ENCODE measurements around the gene PDE7B. TPM values are rescaled to one million over a fixed set of nuclear protein-coding genes. Genes with fewer than 3 reads are reported as not detected.

The PDE7B gene
- total RNA-seq, 1 experiment from 2014 or later = not detected

DNA sequence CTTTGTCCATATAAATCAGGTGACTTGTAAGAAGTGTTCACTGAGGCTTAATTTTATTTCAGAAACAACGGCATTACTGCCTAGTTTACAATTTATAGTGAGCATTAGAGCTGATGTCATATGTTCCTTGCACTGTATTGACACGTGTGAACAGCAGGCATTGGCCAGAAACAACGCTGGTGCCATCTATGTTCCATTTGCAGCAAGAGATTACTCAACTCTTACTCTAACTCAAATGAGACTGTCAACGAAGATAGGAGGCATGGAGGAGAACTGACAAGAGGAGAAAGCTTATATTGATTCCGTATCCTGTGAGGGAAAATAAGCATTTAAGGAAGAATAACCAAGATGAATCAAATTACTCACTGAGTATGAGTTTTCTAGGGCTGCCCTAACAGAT lies 350.2 kb downstream of the PDE7B start:
- DNase-seq (ENCODE audit: low spot score) (no peak), ATAC-seq (no peak)
- no peak overlapping the region for H3K27ac Mint-ChIP-seq
- ChIA-PET POLR2A (no interaction called here), CTCF (interaction anchor here (0.5 to 1.7 kb wide), 5 partner anchors 7 to 730 kb away, joined by 4 to 7 read pairs (median 4); no protein-coding TSS in a partner anchor)
- TF ChIP-seq, protein P1, sequence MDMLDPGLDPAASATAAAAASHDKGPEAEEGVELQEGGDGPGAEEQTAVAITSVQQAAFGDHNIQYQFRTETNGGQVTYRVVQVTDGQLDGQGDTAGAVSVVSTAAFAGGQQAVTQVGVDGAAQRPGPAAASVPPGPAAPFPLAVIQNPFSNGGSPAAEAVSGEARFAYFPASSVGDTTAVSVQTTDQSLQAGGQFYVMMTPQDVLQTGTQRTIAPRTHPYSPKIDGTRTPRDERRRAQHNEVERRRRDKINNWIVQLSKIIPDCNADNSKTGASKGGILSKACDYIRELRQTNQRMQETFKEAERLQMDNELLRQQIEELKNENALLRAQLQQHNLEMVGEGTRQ (CRISPR knock-in tag; IDR thresholded peaks at IDR 0.05) = no peak
- TF ChIP-seq, protein P2, sequence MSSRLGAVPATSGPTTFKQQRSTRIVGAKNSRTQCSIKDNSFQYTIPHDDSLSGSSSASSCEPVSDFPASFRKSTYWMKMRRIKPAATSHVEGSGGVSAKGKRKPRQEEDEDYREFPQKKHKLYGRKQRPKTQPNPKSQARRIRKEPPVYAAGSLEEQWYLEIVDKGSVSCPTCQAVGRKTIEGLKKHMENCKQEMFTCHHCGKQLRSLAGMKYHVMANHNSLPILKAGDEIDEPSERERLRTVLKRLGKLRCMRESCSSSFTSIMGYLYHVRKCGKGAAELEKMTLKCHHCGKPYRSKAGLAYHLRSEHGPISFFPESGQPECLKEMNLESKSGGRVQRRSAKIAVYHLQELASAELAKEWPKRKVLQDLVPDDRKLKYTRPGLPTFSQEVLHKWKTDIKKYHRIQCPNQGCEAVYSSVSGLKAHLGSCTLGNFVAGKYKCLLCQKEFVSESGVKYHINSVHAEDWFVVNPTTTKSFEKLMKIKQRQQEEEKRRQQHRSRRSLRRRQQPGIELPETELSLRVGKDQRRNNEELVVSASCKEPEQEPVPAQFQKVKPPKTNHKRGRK (CRISPR knock-in tag; IDR thresholded peaks at IDR 0.05; ENCODE audit: borderline replicate concordance) = no peak
- TF ChIP-seq NFYB (CRISPR knock-in tag; conservative IDR thresholded peaks at IDR 0.05; ENCODE audit: low read depth) (no peak), SMAD4 (CRISPR knock-in tag; IDR thresholded peaks at IDR 0.05) (no peak)
- TF ChIP-seq, protein P3, sequence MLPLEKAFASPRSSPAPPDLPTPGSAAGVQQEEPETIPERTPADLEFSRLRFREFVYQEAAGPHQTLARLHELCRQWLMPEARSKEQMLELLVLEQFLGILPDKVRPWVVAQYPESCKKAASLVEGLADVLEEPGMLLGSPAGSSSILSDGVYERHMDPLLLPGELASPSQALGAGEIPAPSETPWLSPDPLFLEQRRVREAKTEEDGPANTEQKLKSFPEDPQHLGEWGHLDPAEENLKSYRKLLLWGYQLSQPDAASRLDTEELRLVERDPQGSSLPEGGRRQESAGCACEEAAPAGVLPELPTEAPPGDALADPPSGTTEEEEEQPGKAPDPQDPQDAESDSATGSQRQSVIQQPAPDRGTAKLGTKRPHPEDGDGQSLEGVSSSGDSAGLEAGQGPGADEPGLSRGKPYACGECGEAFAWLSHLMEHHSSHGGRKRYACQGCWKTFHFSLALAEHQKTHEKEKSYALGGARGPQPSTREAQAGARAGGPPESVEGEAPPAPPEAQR (CRISPR knock-in tag; IDR thresholded peaks at IDR 0.05) = no peak
- TF ChIP-seq, protein P4, sequence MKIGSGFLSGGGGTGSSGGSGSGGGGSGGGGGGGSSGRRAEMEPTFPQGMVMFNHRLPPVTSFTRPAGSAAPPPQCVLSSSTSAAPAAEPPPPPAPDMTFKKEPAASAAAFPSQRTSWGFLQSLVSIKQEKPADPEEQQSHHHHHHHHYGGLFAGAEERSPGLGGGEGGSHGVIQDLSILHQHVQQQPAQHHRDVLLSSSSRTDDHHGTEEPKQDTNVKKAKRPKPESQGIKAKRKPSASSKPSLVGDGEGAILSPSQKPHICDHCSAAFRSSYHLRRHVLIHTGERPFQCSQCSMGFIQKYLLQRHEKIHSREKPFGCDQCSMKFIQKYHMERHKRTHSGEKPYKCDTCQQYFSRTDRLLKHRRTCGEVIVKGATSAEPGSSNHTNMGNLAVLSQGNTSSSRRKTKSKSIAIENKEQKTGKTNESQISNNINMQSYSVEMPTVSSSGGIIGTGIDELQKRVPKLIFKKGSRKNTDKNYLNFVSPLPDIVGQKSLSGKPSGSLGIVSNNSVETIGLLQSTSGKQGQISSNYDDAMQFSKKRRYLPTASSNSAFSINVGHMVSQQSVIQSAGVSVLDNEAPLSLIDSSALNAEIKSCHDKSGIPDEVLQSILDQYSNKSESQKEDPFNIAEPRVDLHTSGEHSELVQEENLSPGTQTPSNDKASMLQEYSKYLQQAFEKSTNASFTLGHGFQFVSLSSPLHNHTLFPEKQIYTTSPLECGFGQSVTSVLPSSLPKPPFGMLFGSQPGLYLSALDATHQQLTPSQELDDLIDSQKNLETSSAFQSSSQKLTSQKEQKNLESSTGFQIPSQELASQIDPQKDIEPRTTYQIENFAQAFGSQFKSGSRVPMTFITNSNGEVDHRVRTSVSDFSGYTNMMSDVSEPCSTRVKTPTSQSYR (CRISPR knock-in tag; IDR thresholded peaks at IDR 0.05) = no peak
- TF ChIP-seq, protein P5, sequence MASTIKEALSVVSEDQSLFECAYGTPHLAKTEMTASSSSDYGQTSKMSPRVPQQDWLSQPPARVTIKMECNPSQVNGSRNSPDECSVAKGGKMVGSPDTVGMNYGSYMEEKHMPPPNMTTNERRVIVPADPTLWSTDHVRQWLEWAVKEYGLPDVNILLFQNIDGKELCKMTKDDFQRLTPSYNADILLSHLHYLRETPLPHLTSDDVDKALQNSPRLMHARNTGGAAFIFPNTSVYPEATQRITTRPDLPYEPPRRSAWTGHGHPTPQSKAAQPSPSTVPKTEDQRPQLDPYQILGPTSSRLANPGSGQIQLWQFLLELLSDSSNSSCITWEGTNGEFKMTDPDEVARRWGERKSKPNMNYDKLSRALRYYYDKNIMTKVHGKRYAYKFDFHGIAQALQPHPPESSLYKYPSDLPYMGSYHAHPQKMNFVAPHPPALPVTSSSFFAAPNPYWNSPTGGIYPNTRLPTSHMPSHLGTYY (CRISPR knock-in tag; IDR thresholded peaks at IDR 0.05) = no peak
- TF ChIP-seq, protein P6, sequence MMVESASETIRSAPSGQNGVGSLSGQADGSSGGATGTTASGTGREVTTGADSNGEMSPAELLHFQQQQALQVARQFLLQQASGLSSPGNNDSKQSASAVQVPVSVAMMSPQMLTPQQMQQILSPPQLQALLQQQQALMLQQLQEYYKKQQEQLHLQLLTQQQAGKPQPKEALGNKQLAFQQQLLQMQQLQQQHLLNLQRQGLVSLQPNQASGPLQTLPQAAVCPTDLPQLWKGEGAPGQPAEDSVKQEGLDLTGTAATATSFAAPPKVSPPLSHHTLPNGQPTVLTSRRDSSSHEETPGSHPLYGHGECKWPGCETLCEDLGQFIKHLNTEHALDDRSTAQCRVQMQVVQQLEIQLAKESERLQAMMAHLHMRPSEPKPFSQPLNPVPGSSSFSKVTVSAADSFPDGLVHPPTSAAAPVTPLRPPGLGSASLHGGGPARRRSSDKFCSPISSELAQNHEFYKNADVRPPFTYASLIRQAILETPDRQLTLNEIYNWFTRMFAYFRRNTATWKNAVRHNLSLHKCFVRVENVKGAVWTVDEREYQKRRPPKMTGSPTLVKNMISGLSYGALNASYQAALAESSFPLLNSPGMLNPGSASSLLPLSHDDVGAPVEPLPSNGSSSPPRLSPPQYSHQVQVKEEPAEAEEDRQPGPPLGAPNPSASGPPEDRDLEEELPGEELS (CRISPR knock-in tag; IDR thresholded peaks at IDR 0.05) = no peak
- TF ChIP-seq, protein P7, sequence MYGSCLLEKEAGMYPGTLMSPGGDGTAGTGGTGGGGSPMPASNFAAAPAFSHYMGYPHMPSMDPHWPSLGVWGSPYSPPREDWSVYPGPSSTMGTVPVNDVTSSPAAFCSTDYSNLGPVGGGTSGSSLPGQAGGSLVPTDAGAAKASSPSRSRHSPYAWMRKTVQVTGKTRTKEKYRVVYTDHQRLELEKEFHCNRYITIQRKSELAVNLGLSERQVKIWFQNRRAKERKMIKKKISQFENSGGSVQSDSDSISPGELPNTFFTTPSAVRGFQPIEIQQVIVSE (CRISPR knock-in tag; IDR thresholded peaks at IDR 0.05; ENCODE audit: borderline replicate concordance) = no peak
- TF ChIP-seq, protein P8, sequence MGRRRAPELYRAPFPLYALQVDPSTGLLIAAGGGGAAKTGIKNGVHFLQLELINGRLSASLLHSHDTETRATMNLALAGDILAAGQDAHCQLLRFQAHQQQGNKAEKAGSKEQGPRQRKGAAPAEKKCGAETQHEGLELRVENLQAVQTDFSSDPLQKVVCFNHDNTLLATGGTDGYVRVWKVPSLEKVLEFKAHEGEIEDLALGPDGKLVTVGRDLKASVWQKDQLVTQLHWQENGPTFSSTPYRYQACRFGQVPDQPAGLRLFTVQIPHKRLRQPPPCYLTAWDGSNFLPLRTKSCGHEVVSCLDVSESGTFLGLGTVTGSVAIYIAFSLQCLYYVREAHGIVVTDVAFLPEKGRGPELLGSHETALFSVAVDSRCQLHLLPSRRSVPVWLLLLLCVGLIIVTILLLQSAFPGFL (CRISPR knock-in tag; IDR thresholded peaks at IDR 0.05; ENCODE audit: borderline replicate concordance) = no peak
- no peaks in the 10 kb centered on the region for H3K9me3 Mint-ChIP-seq
- H3K4me1 Mint-ChIP-seq = no peaks in the 10 kb centered on the region
- no peaks in the 10 kb centered on the region for H3K27me3 Mint-ChIP-seq (ENCODE audit: low read depth)
- no peak overlapping the region for H3K4me3 Mint-ChIP-seq
- H3K36me3 Mint-ChIP-seq = no peaks in the 10 kb centered on the region

DNA sequence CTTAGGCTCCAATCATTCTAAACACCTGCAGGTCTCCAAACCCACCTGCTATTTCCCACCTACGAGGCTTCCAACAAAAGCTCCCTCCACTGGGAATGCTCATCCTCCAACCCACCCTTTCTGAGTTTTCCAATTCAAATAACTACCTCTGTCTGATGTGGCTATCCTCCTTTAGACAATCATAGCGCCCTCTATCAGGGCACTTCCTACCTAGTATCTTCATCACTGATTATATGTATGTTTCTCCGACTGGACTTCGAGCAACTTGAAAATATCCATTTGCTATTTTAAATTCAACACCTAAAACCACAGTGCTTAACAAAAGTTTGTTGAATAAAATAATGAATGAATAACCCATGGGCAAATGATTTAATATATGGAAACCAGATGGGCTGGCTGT lies 357.3 kb downstream of the PDE7B start:
- no peaks in the 10 kb centered on the region for H3K27me3 Mint-ChIP-seq (ENCODE audit: low read depth)
- H3K36me3 Mint-ChIP-seq = no peaks in the 10 kb centered on the region
- no peak overlapping the region for H3K27ac Mint-ChIP-seq
- POLR2A ChIA-PET = no interaction called here
- CTCF ChIA-PET = no interaction called here
- no peaks in the 10 kb centered on the region; the same call in 1 of the 2 replicates for H3K9me3 Mint-ChIP-seq
- no peaks in the 10 kb centered on the region for H3K4me1 Mint-ChIP-seq
- H3K4me3 Mint-ChIP-seq = no peak overlapping the region
- peak; percentile 39; the same call in 1 of the 2 replicates for ATAC-seq
- DNase-seq (ENCODE audit: low spot score) = no peak
- TF ChIP-seq NR2C2 (CRISPR knock-in tag; IDR thresholded peaks at IDR 0.05) (no peak), ESRRA (CRISPR knock-in tag; IDR thresholded peaks at IDR 0.05; ENCODE audit: borderline replicate concordance) (no peak), TEAD1 (CRISPR knock-in tag; IDR thresholded peaks at IDR 0.05) (no peak), NFYB (CRISPR knock-in tag; conservative IDR thresholded peaks at IDR 0.05; ENCODE audit: low read depth) (no peak), FOXJ3 (CRISPR knock-in tag; IDR thresholded peaks at IDR 0.05; ENCODE audit: borderline replicate concordance) (no peak)
- TF ChIP-seq, protein P9, sequence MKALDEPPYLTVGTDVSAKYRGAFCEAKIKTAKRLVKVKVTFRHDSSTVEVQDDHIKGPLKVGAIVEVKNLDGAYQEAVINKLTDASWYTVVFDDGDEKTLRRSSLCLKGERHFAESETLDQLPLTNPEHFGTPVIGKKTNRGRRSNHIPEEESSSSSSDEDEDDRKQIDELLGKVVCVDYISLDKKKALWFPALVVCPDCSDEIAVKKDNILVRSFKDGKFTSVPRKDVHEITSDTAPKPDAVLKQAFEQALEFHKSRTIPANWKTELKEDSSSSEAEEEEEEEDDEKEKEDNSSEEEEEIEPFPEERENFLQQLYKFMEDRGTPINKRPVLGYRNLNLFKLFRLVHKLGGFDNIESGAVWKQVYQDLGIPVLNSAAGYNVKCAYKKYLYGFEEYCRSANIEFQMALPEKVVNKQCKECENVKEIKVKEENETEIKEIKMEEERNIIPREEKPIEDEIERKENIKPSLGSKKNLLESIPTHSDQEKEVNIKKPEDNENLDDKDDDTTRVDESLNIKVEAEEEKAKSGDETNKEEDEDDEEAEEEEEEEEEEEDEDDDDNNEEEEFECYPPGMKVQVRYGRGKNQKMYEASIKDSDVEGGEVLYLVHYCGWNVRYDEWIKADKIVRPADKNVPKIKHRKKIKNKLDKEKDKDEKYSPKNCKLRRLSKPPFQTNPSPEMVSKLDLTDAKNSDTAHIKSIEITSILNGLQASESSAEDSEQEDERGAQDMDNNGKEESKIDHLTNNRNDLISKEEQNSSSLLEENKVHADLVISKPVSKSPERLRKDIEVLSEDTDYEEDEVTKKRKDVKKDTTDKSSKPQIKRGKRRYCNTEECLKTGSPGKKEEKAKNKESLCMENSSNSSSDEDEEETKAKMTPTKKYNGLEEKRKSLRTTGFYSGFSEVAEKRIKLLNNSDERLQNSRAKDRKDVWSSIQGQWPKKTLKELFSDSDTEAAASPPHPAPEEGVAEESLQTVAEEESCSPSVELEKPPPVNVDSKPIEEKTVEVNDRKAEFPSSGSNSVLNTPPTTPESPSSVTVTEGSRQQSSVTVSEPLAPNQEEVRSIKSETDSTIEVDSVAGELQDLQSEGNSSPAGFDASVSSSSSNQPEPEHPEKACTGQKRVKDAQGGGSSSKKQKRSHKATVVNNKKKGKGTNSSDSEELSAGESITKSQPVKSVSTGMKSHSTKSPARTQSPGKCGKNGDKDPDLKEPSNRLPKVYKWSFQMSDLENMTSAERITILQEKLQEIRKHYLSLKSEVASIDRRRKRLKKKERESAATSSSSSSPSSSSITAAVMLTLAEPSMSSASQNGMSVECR (CRISPR knock-in tag; IDR thresholded peaks at IDR 0.05; ENCODE audit: borderline replicate concordance) = no peak
- TF ChIP-seq, protein P10, sequence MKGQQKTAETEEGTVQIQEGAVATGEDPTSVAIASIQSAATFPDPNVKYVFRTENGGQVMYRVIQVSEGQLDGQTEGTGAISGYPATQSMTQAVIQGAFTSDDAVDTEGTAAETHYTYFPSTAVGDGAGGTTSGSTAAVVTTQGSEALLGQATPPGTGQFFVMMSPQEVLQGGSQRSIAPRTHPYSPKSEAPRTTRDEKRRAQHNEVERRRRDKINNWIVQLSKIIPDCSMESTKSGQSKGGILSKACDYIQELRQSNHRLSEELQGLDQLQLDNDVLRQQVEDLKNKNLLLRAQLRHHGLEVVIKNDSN (CRISPR knock-in tag; IDR thresholded peaks at IDR 0.05) = no peak

Data from WTC11 (cell line).